GM20000 (cell line): ENCODE results near the gene RNF223.

Experiments used
- DNase-seq: peaks from one replicate; pipeline ENCODE4 v3.0.0; 2012; ENCODE audit warnings: low spot score
- TF ChIP-seq, protein P1 (sequence below): IDR thresholded peaks from 2 replicates; pipeline ENCODE4 v1.5.1; 2012; ENCODE audit warnings: mild to moderate bottlenecking, control low read depth; ENCODE audit errors: extremely low read depth, missing control alignments

RNF223 gene

DNA sequence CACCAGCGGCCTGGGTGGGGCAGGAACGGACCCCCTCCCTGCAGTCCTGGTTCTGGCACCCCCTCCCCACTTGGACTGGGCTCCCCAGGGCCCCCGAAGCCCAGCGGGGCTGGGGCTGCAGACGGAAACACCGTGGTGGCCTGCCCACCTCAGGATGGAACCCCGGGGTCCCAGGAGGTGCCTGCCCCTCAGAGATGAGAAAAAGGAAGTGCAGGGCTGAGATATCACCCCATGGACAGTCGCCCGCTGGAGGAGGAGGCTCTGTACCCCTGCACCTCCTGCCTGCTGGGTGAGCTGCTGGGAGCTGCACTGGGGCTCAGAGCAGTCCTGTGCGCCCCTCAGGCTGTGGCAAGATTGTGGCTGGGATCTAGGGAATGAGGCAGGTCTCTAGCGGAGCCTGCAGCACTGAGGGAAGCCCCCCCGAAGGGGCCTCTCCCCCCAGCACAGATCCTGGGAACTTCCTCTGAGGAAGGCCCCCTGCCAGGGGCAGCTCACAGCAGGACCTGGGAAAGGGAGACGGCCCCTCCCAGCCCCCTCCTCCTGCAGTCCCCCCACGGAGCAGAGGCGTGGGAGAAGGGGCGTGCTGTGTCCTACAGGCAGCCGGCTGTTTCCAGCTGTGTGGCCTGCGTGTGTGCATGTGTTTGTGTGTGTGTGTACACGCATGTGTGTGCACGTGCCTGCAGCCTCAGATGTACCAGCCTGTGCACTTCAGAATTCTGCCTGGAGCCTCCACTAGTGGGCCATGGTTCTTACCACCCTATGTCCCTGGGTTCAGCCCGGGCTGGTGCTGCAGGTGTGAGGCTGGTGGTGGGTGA, 47.3 kb downstream of the RNF223 start:
- TF ChIP-seq, protein P1, sequence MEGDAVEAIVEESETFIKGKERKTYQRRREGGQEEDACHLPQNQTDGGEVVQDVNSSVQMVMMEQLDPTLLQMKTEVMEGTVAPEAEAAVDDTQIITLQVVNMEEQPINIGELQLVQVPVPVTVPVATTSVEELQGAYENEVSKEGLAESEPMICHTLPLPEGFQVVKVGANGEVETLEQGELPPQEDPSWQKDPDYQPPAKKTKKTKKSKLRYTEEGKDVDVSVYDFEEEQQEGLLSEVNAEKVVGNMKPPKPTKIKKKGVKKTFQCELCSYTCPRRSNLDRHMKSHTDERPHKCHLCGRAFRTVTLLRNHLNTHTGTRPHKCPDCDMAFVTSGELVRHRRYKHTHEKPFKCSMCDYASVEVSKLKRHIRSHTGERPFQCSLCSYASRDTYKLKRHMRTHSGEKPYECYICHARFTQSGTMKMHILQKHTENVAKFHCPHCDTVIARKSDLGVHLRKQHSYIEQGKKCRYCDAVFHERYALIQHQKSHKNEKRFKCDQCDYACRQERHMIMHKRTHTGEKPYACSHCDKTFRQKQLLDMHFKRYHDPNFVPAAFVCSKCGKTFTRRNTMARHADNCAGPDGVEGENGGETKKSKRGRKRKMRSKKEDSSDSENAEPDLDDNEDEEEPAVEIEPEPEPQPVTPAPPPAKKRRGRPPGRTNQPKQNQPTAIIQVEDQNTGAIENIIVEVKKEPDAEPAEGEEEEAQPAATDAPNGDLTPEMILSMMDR: no peak
- DNase-seq: no peak

DNA sequence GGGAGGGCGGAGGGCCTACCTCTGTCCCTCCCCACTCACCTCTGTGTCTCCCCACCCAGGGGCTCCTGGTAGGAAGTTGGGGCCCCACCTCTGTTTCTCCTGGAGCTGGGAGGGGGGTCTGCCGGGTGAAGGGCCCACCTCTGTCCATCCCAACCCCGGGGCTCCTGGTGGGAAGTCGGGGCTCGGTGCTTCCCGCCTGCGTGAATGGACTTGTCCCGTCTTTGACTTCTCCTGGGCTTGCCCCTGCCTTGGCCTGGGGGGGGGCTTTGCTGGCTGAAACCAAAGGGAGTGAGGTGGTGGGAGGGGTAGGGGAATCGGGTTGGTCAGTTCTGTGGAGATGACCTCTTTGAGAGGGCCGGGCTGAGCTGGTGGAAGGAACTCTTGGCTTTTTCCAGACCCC, 48.4 kb downstream of the RNF223 start:
- TF ChIP-seq, protein P1: no peak
- DNase-seq: no peak

DNA sequence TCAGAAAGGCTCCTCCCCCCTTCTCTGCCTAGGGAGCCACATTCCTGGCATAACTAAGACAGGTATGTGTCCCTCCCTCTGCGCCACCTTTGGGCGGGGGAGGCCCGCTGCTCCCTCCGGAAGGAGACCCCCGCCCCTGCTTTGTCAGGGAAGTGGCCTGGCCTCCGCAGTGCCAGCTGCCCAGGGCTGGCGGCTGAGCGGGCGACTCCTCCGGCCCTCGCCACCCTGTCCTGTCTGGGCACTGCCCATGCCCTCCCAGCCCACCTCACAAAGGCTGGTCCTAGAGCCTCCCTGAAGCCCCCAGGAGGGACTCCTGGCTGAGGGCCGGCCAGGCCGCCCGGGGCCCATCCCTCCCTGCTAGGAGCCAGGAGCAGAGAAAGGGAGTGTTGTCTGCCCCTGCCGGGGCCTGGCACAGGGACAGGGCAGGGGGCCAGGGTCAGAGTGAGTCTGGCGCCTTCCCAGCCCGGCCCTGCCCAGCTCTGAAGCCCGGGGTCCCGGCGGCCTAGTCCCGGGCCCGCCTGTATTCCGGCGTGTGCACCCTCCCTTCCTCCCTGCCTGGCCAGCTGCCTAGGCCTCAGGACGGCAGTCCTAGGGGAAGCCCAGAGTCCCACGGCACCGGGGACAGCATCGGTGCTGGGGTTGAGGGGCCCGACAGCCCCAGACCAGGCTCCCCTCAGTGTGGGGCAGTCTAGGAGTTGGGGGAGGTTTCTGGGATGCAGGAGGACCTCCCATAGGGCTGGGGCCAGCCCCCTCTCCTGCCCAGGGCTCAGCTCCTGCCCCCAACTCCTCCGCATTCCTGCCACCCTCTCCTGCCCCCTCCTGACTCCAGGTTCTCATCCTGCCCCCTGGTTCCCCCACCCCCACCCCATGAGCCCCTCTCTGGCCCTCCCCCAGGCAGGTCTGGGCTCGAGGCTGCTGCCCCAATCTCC, 49.1 kb downstream of the RNF223 start:
- no peak for DNase-seq
- TF ChIP-seq, protein P1: no peak

DNA sequence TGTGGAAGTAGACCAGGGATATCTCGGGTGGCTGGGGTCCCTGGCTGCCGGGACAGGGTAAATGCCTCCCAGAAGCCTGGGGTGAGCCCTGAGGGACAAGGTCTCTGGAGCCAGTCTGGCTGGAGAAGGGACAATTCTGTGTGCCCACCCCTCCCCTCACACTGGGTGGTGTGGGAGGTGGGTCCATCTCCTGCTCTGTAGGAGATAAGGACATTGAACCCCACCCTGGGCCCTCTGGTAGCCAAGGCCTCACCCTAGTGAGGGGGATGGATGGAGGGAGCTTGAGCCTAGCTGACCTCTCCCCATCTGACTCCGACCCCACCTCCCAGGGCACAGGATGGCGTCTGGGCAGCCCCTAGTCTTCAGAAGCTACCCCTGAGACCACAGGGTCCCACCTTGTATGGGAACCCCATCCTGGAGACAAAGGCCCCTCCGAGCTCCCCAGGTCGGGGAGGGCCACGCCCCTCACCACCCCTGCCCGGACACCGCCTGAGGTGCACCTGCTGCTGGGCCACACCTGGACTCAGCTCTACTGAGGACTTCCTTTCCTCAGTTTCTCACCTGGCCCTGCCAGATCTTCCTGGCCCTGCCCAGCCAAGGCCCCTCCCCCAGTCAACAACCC, 49.8 kb downstream of the RNF223 start:
- DNase-seq: no peak
- TF ChIP-seq, protein P1: no peak

DNA sequence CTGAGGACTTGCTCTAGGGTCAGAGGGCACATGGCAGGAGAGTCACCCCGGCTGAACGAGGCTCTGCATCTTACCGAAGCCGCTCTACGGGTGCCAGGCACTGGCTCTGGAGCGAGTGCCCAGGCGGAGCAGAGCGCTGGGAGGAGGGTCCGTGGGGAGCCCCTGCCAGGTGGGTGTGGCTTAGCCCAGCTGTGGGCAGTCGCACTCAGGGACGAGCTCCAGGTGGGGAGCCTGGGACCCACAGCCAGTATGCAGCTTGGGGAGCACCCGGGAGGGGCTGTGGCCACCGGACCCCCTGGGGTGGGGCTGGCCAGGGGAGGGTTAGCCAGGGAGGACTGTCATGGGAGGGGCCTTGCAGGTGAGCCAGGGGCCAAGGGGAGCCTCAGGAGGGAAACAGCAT, 50.4 kb downstream of the RNF223 start:
- no peak for DNase-seq
- TF ChIP-seq, protein P1: no peak

DNA sequence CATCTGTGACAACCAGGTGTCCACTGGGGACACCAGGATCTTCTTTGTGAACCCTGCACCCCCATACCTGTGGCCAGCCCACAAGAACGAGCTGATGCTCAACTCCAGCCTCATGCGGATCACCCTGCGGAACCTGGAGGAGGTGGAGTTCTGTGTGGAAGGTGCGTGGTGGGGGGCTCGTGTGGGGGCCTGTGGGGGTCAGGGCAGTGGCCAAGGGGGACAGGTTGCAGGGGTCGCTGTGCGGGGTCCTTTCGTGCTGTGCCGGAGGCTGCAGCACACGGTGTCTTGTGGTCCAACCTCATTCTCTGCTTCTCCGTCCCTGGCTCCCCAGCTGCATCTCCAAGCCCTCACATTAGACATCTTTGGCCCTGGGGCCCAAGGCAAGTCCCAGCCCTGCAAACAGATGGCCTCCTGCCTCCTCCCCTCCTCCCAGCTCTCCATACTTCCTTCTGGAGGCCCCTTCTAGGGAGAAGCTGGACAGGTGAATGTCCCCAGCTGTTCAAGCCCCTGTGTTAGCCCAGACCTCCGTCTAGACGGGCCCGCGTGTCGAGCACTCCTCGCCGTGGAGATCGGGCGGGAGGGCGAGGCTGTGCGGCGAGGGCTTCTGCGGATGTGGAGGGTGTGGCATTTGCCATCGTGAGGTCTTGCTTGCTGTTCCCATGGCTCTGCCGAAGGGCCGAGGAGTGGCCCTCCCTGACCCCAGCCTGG, 51.6 kb downstream of the RNF223 start:
- DNase-seq: no peak
- TF ChIP-seq, protein P1: no peak
